ENCODE data around the gene FKBP3. TPM values are rescaled to one million over a fixed set of nuclear protein-coding genes. Genes with fewer than 3 reads are reported as not detected.

FKBP3 gene
- total and polyA plus RNA-seq, 5 donors from 2014 or later = 43.8 to 79.2 (median 63.6) TPM

Other genes with a start within 250 kb of the FKBP3 start
- 53.9 TPM for gene KLHL28, start 172.5 kb downstream of the FKBP3 start, total RNA-seq
- gene KLHL28, start 172.5 kb downstream of the FKBP3 start, polyA plus RNA-seq = 10 to 100 TPM; 39.9 to 50.8 (median 47.0) TPM
- 17.2 TPM for gene TOGARAM1, start 172.3 kb downstream of the FKBP3 start, total RNA-seq
- 10 to 100 TPM in 1 of 4 donors, 1 to 10 TPM in 3; 6.4 to 10.4 (median 8.4) TPM for gene TOGARAM1, start 172.3 kb downstream of the FKBP3 start, polyA plus RNA-seq
- 64.4 TPM for gene PRPF39, start 50.4 kb downstream of the FKBP3 start, total RNA-seq
- 10 to 100 TPM in 2 of 4 donors, 1 to 10 TPM in 2; 5.5 to 17.3 (median 9.9) TPM for gene PRPF39, start 50.4 kb downstream of the FKBP3 start, polyA plus RNA-seq
- gene FANCM, start 1.4 kb upstream of the FKBP3 start, total RNA-seq = 9.2 TPM
- gene FANCM, start 1.4 kb upstream of the FKBP3 start, polyA plus RNA-seq = 1 to 10 TPM; 4.0 to 5.5 (median 5.2) TPM
- gene MIS18BP1, start 118.7 kb upstream of the FKBP3 start, total RNA-seq = 34.8 TPM
- 10 to 100 TPM; 16.2 to 25.2 (median 20.6) TPM for gene MIS18BP1, start 118.7 kb upstream of the FKBP3 start, polyA plus RNA-seq

Data from CD4-positive, CD25-positive, alpha-beta regulatory T cell (primary cell).